Heart right ventricle (tissue), 16 donors: ENCODE data around the gene ACTL6B. TPM values are rescaled to one million over a fixed set of nuclear protein-coding genes. Genes with fewer than 3 reads are reported as not detected.

Experiments
- ATAC-seq, 8 donors: fragments of 200-7000 bp; cut with Tn5 transposase; one replicate each; pipeline ENCODE4 v1.9.1; 2020; ENCODE audit warnings: mild to moderate bottlenecking in 8 of 8, moderate library complexity in 8 of 8, moderate number of reproducible peaks in 1 of 8
- DNase-seq, 2 donors: peaks; one replicate each; pipeline ENCODE4 v3.0.0-alpha.2; 2020
- H3K27ac ChIP-seq, 10 donors: fragments of 200-600 bp; sonication (generic) in 2 of 10; one replicate each; pipeline versions ENCODE4 v1.5.0 to v1.8.0; 2020 to 2022; ENCODE audit warnings: mild to moderate bottlenecking in 3 of 10
- H3K27me3 ChIP-seq, 7 donors: fragments of 200-600 bp; one replicate each; pipeline ENCODE4 v1.8.0; 2021 to 2022; ENCODE audit warnings: mild to moderate bottlenecking in 2 of 7
- H3K36me3 ChIP-seq, 9 donors: fragments of 200-600 bp; sonication (generic) in 1 of 9; one replicate each; pipeline versions ENCODE4 v1.5.0 to v1.8.0; 2020 to 2022; ENCODE audit warnings: mild to moderate bottlenecking in 2 of 9
- H3K4me1 ChIP-seq, 9 donors: fragments of 200-600 bp; sonication (generic) in 1 of 9; one replicate each; pipeline versions ENCODE4 v1.5.0 to v1.8.0; 2020 to 2022; ENCODE audit warnings: mild to moderate bottlenecking in 4 of 9
- H3K4me3 ChIP-seq, 10 donors: fragments of 200-600 bp; sonication (generic) in 2 of 10; one replicate each; pipeline versions ENCODE4 v1.5.0 to v1.8.0; 2020 to 2022; ENCODE audit warnings: mild to moderate bottlenecking in 7 of 10, moderate library complexity in 2 of 10
- H3K9me3 ChIP-seq, 11 donors: fragments of 200-600 bp in 10 of 11; sonication (generic) in 2 of 11; one replicate each; pipeline versions ENCODE4 v1.5.0 to v1.8.0; 2013 to 2022; ENCODE audit warnings: mild to moderate bottlenecking in 2 of 11, control low read depth in 1 of 11, moderate library complexity in 1 of 11
- CTCF ChIP-seq, 9 donors: fragments of 200-600 bp; sonication (generic) in 2 of 9; IDR thresholded peaks; one replicate each; pipeline versions ENCODE4 v1.5.0 to v1.8.0; 2021 to 2022; ENCODE audit warnings: antibody characterized with exemption in 9 of 9, mild to moderate bottlenecking in 5 of 9, moderate library complexity in 1 of 9
- WGBS, 2 donors: extraction: QIAGEN DNeasy Blood & Tissue Kit; methylation state at CpG; one replicate each; pipeline ENCODE4 v1.1.7; 2013; ENCODE audit warnings: inconsistent platforms in 1 of 2; 5-methylcytosine and 5-hydroxymethylcytosine counted together
- intact Hi-C, 10 donors: fragments of 100-400 bp; cut with DNase I; formaldehyde crosslinking; loops; one replicate each; pipeline versions ENCODE4 v1.11.1 to v1.14.2; 2022
- polyA plus RNA-seq, 2 donors: library from polyadenylated mRNA; stranded (reverse); fragments of 200-250 nt; gene quantifications; one replicate each; pipeline ENCODE4 v1.2.3, GENCODE V29; 2013
- total RNA-seq, 10 donors: library from RNA; stranded (reverse); fragmentation: NEBNext Ultra II Directional in 3 of 10; extraction: Animal tissue kit (Norgen Biotek cat#: 25700) in 3 of 10; gene quantifications; one replicate each; pipeline versions ENCODE4 v1.2.1 to v1.2.4, GENCODE V29; 2021 to 2023
- donor health status: Arrhythmogenic right ventricular cardiomyopathy.
- donor health status: ischemic (EF 13 %, LVEDD 7.1; RV severe dilation, severe dysfunction).
- donor health status: healthy with polysubstance abuse.
- donor health status: DM: no; HTN: yes; CAD: no.
- donor health status: DM: no; HTN: no; CAD: no.
- donor health status: ischemic (EF 25% LVEDD 6.9; RV normal size, moderate dysfunction).
- donor health status: ischemic (EF 25% LVEDD 5.7; RV mildly dilated, moderate dysfunction).
- donor health status: healthy.
- donor health status: DM: yes; HTN: yes; CAD: no.
- donor health status: Ischemic cardiomyopathy.
- donor health status: ischemic (EF 35%, LVEDD 5.7; RV mildly dilated, moderate dysfunction).
- donor health status: nonischemic (EF 11% LVEDD 7.7; RV severe dilation, severe dysfunction).
- donor health status: DM: yes; HTN: yes; CAD: no.
- donor health status: PGD.
- donor health status: ischemic (EF 29% LVEDD 5.4; RV normal size, mild dysfunction).
- donor health status: nonischemic (EF 23%, LVEDD 6.1; RV moderate dilation, normal function).

Gene ACTL6B
- total and polyA plus RNA-seq, 12 donors, result not detected

DNA sequence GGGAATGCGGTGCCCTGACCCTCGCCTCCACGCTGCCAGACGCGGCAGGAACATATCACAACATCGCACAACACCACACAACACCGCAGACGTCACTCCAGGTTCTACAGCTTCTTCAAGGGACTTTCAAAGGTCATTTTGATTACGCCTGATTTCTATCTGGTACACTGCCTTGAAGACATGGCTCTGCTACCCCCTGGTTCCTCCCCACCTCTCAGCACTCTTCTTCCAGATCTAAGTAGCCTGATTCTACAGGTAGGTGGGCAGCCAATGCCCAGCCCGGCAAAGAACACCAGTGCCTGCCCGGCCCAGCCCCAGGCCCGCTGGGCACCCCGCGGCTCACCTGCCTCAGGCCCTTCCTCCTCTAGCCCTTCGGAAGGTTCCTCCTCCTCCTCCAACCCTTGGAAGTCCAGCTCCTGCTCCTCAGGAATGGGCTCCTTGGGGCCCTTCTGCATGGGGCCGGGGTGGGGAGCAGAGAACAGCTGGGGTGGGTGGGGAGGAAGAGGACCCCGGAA lies 29.4 kb upstream of the ACTL6B start:
- TF ChIP-seq CTCF (IDR thresholded peaks at IDR 0.05), result no peak
- Histone ChIP-seq H3K27ac (no peak overlapping the region), H3K36me3 (peaks cover 7 to 95% (median 68%) of the 10 kb centered on the region in 9 donors), H3K4me3 (no peak overlapping the region), H3K9me3 (no peaks in the 10 kb centered on the region), H3K4me1 (peaks cover 11 to 30% (median 23%) of the 10 kb centered on the region in 9 donors), H3K27me3 (no peaks in the 10 kb centered on the region)
- no peak for DNase-seq
- no peak for ATAC-seq
- 91 to 92% methylated on average over 17 of the region's 17 CpGs for WGBS, 2 donors
- intact Hi-C loops, result loop anchor here in 5 of 10 donors (5.0 to 10.0 kb wide), 3 partner anchors 103 to 221 kb away; partner anchors contain the start of genes SPACDR (in 2 of the 5) and TSC22D4 (in 1 of the 5)

- no peak overlapping the region for H3K4me3 ChIP-seq
- peaks cover 7 to 100% (median 68%) of the 10 kb centered on the region in 9 donors for H3K36me3 ChIP-seq
- WGBS, 2 donors, result 93% methylated on average over 18 of the region's 18 CpGs
- no peak overlapping the region for H3K27ac ChIP-seq
- peaks cover 8 to 27% (median 19%) of the 10 kb centered on the region in 9 donors for H3K4me1 ChIP-seq
- ATAC-seq (no peak), DNase-seq (no peak)
- H3K27me3 ChIP-seq, result no peaks in the 10 kb centered on the region
- TF ChIP-seq CTCF (IDR thresholded peaks at IDR 0.05), result no peak
- intact Hi-C loops, result loop anchor here in 5 of 10 donors (5.0 to 10.0 kb wide), 3 partner anchors 103 to 220 kb away; partner anchors contain the start of genes SPACDR (in 2 of the 5) and TSC22D4 (in 1 of the 5)
- H3K9me3 ChIP-seq, result no peaks in the 10 kb centered on the region
These were observed 28.9 kb upstream of the ACTL6B start for GRCh38 chr7:100685049-100685605.

GRCh38 chr7:100684534-100685042 lies 28.3 kb upstream of the ACTL6B start:
- no peak for TF ChIP-seq CTCF (IDR thresholded peaks at IDR 0.05)
- Histone ChIP-seq H3K4me3 (no peak overlapping the region), H3K9me3 (no peaks in the 10 kb centered on the region), H3K4me1 (peaks cover 5 to 30% (median 17%) of the 10 kb centered on the region in 9 donors), H3K27me3 (no peaks in the 10 kb centered on the region), H3K36me3 (peaks cover 7 to 100% (median 68%) of the 10 kb centered on the region in 9 donors), H3K27ac (no peak overlapping the region)
- 92 to 94% methylated on average over 16 of the region's 16 CpGs for WGBS, 2 donors
- intact Hi-C loops, result loop anchor here in 6 of 10 donors (5.0 to 10.0 kb wide), 4 partner anchors 77 to 220 kb away; partner anchors contain the start of genes SPACDR (in 2 of the 6) and TSC22D4 (in 1 of the 6)
- ATAC-seq (no peak), DNase-seq (no peak)

DNA sequence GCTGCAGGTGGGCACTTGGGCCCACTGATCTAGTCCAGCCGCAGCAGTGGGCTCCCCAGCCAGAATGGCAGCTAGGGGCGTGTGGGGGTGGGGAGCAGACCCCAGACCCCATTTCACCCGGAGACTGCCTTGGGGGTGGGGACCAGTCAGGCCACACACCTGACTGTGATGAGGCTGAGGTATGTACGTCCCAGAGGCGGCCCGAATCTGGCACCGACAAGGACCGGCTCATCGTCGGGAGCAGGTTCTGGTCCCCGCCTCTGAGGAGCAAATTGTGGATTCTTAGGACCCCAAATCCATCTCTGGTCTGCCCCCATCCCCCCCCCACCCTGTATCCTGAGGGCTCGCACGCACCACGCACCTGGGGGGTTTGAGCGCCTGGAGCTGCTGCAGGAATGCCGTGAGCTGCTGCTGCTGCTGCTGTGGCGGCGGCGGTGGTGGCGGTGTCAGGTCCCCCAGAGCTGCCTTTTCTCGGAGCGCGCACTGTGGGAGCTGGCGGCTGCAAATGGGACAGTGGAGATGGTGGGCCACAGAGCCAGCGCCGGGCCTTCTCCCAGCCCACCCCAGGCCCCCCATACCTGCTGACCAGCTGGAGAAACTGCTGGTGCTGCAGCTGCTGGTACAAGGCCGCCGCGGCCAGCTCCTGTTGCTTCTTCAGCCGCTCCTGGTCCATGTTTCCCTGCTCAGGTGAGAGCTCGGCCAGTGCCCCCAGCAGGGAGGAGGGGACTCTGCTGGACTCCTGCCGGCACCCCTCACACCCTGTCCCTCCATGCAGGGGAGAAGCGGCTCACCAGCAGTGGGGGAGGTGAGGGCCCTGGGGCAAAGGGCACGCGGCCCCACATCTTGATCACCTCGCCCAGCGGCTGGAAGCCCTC lies 27.6 kb upstream of the ACTL6B start:
- Histone ChIP-seq H3K9me3 (no peaks in the 10 kb centered on the region), H3K4me3 (no peak overlapping the region), H3K4me1 (peaks cover 0 to 30% (median 14%) of the 10 kb centered on the region in 9 donors), H3K27me3 (no peaks in the 10 kb centered on the region), H3K36me3 (peaks cover 7 to 100% (median 74%) of the 10 kb centered on the region in 9 donors), H3K27ac (no peak overlapping the region)
- 92 to 94% methylated on average over 36 to 37 of the region's 37 CpGs for WGBS, 2 donors
- no peak for TF ChIP-seq CTCF (IDR thresholded peaks at IDR 0.05)
- DNase-seq (no peak), ATAC-seq (no peak)
- intact Hi-C loops, result loop anchor here in 5 of 10 donors (2.0 to 10.0 kb wide), 4 partner anchors 77 to 219 kb away; partner anchors contain the start of genes SPACDR (in 2 of the 5) and TSC22D4 (in 1 of the 5)
